T-helper 1 cell (primary cell): ENCODE results near the gene AKR7A2.
"Not testable (repeated sequence)": the region's sequence is repeated elsewhere in the genome, so short reads cannot be mapped to it uniquely, and the experiment has no call there.

Experiments used
- DNase-seq, 5 donors: peaks; one replicate each; pipeline ENCODE4 v3.0.0-alpha.2; 2012 to 2020

AKR7A2 gene

DNA sequence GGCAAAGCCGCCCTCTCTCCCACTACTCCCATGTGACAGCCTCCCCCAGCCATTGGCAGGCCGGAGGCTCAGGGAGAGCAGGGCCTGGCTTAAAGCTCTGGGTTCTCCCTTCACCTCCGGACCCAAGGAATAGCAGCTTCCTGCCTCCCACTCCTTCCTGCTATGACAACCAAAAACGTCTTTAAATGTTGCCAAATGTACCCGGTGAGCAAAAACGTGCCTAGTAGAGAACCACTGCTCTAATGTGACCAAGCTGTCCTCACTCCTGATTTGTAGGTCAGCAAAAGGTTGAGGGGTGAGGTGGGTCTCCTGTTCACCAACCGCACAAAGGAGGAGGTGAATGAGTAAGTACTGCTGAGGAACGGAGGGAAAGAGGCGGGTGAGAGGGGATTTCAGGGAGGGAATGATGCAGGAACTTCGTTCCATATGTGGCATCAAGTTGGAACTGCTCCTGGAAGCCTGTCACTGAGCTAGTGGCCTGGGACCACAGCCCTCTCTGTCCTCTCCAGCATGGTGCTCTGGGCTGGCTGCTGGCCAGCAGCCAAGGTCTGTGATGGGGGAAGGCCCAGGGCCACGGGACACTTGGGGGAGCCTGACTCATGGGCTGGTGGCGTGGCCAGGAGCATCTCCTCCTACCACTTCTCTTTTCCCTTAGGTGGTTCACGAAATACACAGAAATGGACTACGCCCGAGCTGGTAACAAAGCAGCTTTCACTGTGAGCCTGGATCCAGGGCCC, 54.6 kb downstream of the AKR7A2 start:
- no peak for DNase-seq

GRCh38 chr1:19256301-19256700, 55.6 kb downstream of the AKR7A2 start:
- not testable (repeated sequence) for DNase-seq

DNA sequence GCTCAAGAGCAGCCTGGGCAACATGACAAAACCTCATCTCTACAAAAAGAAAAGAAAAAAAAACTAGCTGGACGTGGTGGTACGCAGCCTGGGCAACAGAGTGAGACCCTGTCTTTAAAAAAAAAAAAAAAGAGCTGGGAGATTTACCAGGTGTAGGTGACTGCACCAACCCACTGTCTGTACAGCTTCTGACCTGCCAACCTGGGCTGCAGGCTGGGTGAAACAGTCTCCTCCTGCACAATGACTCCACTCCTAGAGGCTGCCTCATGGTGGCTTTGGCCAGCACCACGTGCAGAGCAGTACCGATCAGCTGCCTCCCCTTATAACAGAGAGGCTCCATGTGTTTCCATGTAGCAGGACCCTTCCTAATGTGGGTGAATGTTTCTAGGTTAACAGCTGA, 56.7 kb downstream of the AKR7A2 start:
- no peak for DNase-seq

- no peak for DNase-seq
Observed at GRCh38 chr1:19254416-19254815, 57.5 kb downstream of the AKR7A2 start.
